K562 (cell line): Measurements from ENCODE around the gene PAK1IP1. TPM values are rescaled to one million over a fixed set of nuclear protein-coding genes. Genes with fewer than 3 reads are reported as not detected.

Experiments
- KLF13 ChIP-seq: fragments of 450-650 bp; IDR thresholded peaks from 2 replicates; pipeline ENCODE4 v1.6.1; 2016; ENCODE audit warnings: missing genetic modification characterization, low read depth, mild to moderate bottlenecking, missing compliant biosample characterization, moderate library complexity, borderline replicate concordance
- MTA1 ChIP-seq: fragments of 450-650 bp; IDR thresholded peaks from 2 replicates; pipeline ENCODE4 v1.6.1; 2017; ENCODE audit warnings: borderline replicate concordance
- NELFE ChIP-seq: IDR thresholded peaks from 2 replicates; pipeline ENCODE4 v1.6.1; 2011; ENCODE audit warnings: mild to moderate bottlenecking; ENCODE audit not compliant: insufficient read depth, insufficient read length
- NR2C1 ChIP-seq, 2 experiments: fragments of 450-650 bp; IDR thresholded peaks; 2 replicates each; pipeline ENCODE4 v1.6.1; 2017; ENCODE audit warnings: mild to moderate bottlenecking in 2 of 2, antibody characterized with exemption in 1 of 2, inconsistent platforms in 1 of 2, missing compliant biosample characterization in 1 of 2, missing genetic modification characterization in 1 of 2
- RFX5 ChIP-seq: IDR thresholded peaks from 2 replicates; pipeline ENCODE4 v1.6.1; 2011; ENCODE audit warnings: low read depth, mild to moderate bottlenecking, improper control_type of control experiment, low read length
- SNRNP70 ChIP-seq: fragments of 200-400 bp; formaldehyde crosslinking; optimal IDR thresholded peaks from 2 replicates; pipeline ENCODE3; 2017; ENCODE audit warnings: low read depth, low read length
- SUPT5H ChIP-seq: fragments of 450-650 bp; IDR thresholded peaks from 2 replicates; pipeline ENCODE4 v1.6.1; 2016
- TFAM ChIP-seq: fragments of 250-450 bp; sonication (Bioruptor Pico); conservative IDR thresholded peaks from 2 replicates; pipeline ENCODE4 v1.5.0; 2021; ENCODE audit warnings: mild to moderate bottlenecking, moderate library complexity
- TSC22D4 ChIP-seq: fragments of 450-650 bp; IDR thresholded peaks from 2 replicates; pipeline ENCODE4 v1.6.1; 2016; ENCODE audit warnings: missing genetic modification characterization, missing biosample characterization, control low read depth
- polyA plus RNA-seq, 8 experiments: library from polyadenylated mRNA; depleted of rRNA in 4 of 8; stranded (reverse) in 5 of 8; unstranded in 3 of 8; fragments of >200 nt; fragmentation: Nextera tagmentation in 2 of 8; fragmentation: Illumina TruSeq in 1 of 8; extraction: Ambion mirVana in 2 of 8; extraction: Trizol in 1 of 8; gene quantifications; 2 replicates each; pipeline versions ENCODE4 v1.2.1 to v1.2.3, GENCODE V29; 2011 to 2014; ENCODE audit warnings: inconsistent platforms in 1 of 8, missing spikeins in 1 of 8
- total RNA-seq, 7 experiments: library from RNA; depleted of rRNA in 6 of 7; stranded (reverse); fragments of >200 nt in 6 of 7; fragmentation: Illumina TruSeq in 2 of 7; extraction: Trizol in 2 of 7; gene quantifications; 2 replicates each; pipeline versions ENCODE4 v1.2.1 to v1.2.3, GENCODE V29; 2011 to 2021; ENCODE audit warnings: low replicate concordance in 1 of 7
- TF ChIP-seq, protein P1 (sequence below): fragments of 450-650 bp; IDR thresholded peaks from 2 replicates; pipeline ENCODE4 v1.6.1; 2016; ENCODE audit warnings: mild to moderate bottlenecking, moderate library complexity
- TF ChIP-seq, protein P2 (sequence below), 2 experiments: fragments of 450-650 bp; conservative IDR thresholded peaks; 2 replicates each; pipeline ENCODE4 v1.6.1; 2017; ENCODE audit warnings: mild to moderate bottlenecking in 2 of 2, moderate library complexity in 2 of 2
- TF ChIP-seq, protein P3 (sequence below): sonication (generic); formaldehyde crosslinking; IDR thresholded peaks from 2 replicates; pipeline ENCODE4 v1.8.1; 2023; ENCODE audit warnings: mild to moderate bottlenecking, missing genetic modification reagents, moderate library complexity
- TF ChIP-seq, protein P4 (sequence below): fragments of 250-450 bp; sonication (Bioruptor Pico); IDR thresholded peaks from 2 replicates; pipeline ENCODE4 v1.8.0; 2022; ENCODE audit warnings: inconsistent platforms, mild to moderate bottlenecking, moderate library complexity, borderline replicate concordance

PAK1IP1 gene
- total and polyA plus RNA-seq, 9 of the 15 experiments (the other 6 are each of a cell fraction or from before 2014, with no cell fraction given) = 50.0 to 200 (median 87.0) TPM

DNA sequence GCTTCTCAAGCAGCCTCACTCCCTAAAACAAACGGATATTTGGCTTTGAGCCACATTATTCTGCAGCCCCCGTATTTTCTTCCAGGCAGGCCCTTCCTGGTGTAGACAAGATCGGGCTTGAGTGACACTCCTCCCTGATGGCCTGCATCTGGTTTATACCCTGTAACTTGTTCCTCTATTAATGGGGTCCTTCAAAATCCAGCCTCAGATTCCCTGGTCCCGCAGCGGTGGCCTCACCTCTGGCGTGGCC lies 27.7 kb downstream of the PAK1IP1 start (continued):
- TF ChIP-seq, protein P1, sequence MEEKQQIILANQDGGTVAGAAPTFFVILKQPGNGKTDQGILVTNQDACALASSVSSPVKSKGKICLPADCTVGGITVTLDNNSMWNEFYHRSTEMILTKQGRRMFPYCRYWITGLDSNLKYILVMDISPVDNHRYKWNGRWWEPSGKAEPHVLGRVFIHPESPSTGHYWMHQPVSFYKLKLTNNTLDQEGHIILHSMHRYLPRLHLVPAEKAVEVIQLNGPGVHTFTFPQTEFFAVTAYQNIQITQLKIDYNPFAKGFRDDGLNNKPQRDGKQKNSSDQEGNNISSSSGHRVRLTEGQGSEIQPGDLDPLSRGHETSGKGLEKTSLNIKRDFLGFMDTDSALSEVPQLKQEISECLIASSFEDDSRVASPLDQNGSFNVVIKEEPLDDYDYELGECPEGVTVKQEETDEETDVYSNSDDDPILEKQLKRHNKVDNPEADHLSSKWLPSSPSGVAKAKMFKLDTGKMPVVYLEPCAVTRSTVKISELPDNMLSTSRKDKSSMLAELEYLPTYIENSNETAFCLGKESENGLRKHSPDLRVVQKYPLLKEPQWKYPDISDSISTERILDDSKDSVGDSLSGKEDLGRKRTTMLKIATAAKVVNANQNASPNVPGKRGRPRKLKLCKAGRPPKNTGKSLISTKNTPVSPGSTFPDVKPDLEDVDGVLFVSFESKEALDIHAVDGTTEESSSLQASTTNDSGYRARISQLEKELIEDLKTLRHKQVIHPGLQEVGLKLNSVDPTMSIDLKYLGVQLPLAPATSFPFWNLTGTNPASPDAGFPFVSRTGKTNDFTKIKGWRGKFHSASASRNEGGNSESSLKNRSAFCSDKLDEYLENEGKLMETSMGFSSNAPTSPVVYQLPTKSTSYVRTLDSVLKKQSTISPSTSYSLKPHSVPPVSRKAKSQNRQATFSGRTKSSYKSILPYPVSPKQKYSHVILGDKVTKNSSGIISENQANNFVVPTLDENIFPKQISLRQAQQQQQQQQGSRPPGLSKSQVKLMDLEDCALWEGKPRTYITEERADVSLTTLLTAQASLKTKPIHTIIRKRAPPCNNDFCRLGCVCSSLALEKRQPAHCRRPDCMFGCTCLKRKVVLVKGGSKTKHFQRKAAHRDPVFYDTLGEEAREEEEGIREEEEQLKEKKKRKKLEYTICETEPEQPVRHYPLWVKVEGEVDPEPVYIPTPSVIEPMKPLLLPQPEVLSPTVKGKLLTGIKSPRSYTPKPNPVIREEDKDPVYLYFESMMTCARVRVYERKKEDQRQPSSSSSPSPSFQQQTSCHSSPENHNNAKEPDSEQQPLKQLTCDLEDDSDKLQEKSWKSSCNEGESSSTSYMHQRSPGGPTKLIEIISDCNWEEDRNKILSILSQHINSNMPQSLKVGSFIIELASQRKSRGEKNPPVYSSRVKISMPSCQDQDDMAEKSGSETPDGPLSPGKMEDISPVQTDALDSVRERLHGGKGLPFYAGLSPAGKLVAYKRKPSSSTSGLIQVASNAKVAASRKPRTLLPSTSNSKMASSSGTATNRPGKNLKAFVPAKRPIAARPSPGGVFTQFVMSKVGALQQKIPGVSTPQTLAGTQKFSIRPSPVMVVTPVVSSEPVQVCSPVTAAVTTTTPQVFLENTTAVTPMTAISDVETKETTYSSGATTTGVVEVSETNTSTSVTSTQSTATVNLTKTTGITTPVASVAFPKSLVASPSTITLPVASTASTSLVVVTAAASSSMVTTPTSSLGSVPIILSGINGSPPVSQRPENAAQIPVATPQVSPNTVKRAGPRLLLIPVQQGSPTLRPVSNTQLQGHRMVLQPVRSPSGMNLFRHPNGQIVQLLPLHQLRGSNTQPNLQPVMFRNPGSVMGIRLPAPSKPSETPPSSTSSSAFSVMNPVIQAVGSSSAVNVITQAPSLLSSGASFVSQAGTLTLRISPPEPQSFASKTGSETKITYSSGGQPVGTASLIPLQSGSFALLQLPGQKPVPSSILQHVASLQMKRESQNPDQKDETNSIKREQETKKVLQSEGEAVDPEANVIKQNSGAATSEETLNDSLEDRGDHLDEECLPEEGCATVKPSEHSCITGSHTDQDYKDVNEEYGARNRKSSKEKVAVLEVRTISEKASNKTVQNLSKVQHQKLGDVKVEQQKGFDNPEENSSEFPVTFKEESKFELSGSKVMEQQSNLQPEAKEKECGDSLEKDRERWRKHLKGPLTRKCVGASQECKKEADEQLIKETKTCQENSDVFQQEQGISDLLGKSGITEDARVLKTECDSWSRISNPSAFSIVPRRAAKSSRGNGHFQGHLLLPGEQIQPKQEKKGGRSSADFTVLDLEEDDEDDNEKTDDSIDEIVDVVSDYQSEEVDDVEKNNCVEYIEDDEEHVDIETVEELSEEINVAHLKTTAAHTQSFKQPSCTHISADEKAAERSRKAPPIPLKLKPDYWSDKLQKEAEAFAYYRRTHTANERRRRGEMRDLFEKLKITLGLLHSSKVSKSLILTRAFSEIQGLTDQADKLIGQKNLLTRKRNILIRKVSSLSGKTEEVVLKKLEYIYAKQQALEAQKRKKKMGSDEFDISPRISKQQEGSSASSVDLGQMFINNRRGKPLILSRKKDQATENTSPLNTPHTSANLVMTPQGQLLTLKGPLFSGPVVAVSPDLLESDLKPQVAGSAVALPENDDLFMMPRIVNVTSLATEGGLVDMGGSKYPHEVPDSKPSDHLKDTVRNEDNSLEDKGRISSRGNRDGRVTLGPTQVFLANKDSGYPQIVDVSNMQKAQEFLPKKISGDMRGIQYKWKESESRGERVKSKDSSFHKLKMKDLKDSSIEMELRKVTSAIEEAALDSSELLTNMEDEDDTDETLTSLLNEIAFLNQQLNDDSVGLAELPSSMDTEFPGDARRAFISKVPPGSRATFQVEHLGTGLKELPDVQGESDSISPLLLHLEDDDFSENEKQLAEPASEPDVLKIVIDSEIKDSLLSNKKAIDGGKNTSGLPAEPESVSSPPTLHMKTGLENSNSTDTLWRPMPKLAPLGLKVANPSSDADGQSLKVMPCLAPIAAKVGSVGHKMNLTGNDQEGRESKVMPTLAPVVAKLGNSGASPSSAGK = peak; percentile 94
- TF ChIP-seq, protein P2, sequence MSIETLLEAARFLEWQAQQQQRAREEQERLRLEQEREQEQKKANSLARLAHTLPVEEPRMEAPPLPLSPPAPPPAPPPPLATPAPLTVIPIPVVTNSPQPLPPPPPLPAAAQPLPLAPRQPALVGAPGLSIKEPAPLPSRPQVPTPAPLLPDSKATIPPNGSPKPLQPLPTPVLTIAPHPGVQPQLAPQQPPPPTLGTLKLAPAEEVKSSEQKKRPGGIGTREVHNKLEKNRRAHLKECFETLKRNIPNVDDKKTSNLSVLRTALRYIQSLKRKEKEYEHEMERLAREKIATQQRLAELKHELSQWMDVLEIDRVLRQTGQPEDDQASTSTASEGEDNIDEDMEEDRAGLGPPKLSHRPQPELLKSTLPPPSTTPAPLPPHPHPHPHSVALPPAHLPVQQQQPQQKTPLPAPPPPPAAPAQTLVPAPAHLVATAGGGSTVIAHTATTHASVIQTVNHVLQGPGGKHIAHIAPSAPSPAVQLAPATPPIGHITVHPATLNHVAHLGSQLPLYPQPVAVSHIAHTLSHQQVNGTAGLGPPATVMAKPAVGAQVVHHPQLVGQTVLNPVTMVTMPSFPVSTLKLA (conservative IDR thresholded peaks at IDR 0.05) = no peak
- TF ChIP-seq TSC22D4 (tag) (no peak), SNRNP70 (no peak), NELFE (no peak), NR2C1 (IDR thresholded peaks at IDR 0.05) (no peak), NR2C1 (tag; IDR thresholded peaks at IDR 0.05) (peak; percentile 39; the same call in 1 of the 2 replicates), SUPT5H (no peak), RFX5 (no peak), MTA1 (no peak), TFAM (no peak), KLF13 (tag) (no peak)
- TF ChIP-seq, protein P3, sequence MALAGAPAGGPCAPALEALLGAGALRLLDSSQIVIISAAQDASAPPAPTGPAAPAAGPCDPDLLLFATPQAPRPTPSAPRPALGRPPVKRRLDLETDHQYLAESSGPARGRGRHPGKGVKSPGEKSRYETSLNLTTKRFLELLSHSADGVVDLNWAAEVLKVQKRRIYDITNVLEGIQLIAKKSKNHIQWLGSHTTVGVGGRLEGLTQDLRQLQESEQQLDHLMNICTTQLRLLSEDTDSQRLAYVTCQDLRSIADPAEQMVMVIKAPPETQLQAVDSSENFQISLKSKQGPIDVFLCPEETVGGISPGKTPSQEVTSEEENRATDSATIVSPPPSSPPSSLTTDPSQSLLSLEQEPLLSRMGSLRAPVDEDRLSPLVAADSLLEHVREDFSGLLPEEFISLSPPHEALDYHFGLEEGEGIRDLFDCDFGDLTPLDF (CRISPR knock-in tag) = peak; percentile 20; the same call in 1 of the 2 replicates
- TF ChIP-seq, protein P4, sequence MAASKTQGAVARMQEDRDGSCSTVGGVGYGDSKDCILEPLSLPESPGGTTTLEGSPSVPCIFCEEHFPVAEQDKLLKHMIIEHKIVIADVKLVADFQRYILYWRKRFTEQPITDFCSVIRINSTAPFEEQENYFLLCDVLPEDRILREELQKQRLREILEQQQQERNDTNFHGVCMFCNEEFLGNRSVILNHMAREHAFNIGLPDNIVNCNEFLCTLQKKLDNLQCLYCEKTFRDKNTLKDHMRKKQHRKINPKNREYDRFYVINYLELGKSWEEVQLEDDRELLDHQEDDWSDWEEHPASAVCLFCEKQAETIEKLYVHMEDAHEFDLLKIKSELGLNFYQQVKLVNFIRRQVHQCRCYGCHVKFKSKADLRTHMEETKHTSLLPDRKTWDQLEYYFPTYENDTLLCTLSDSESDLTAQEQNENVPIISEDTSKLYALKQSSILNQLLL (CRISPR knock-in tag) = no peak
